Activated naive CD4-positive, alpha-beta T cell treated with anti-CD3 and anti-CD28 coated beads for 36 hours (primary cell): ENCODE measurements around the gene CELA3A. TPM values are rescaled to one million over a fixed set of nuclear protein-coding genes. Genes with fewer than 3 reads are reported as not detected.

Experiments used
- total RNA-seq, 2 experiments: library from RNA; stranded (reverse); gene quantifications; one replicate each; pipeline ENCODE4 v1.2.3, GENCODE V29; 2021

CELA3A gene
- total RNA-seq, 2 experiments from 2014 or later, result not detected

Other genes starting within 250 kb of the CELA3A start
- gene USP48, start 218.5 kb upstream of the CELA3A start, total RNA-seq, result 10 to 100 TPM; 89.9 to 93.4 TPM
- gene LDLRAD2, start 189.4 kb upstream of the CELA3A start, total RNA-seq, result not detected
- 1 to 10 TPM; 4.5 to 4.9 TPM for gene HSPG2, start 64.3 kb upstream of the CELA3A start, total RNA-seq
- not detected for gene CELA3B, start 24.6 kb upstream of the CELA3A start, total RNA-seq
- gene CDC42, start 51.1 kb downstream of the CELA3A start, total RNA-seq, result 100 to 1,000 TPM; 318 to 322 TPM
- not detected for gene WNT4, start 141.4 kb downstream of the CELA3A start, total RNA-seq